Keratinocyte (primary cell): ENCODE results near the gene UBE2V1. TPM values are rescaled to one million over a fixed set of nuclear protein-coding genes. Genes with fewer than 3 reads are reported as not detected.
"Not testable (repeated sequence)": the region's sequence is repeated elsewhere in the genome, so short reads cannot be mapped to it uniquely, and the experiment has no call there.

ENCODE experiments used
- DNase-seq: peaks from one replicate; pipeline ENCODE4 v3.0.0-alpha.2; 2011; ENCODE audit warnings: low read depth, missing footprints, low spot score
- FAIRE-seq: peaks from 2 replicates; lab custom pipeline; 2011; peaks lifted over from hg19 to GRCh38; lab: Jason Lieb, UNC
- H2AFZ ChIP-seq: 2 replicates; pipeline ENCODE4 v1.6.0; 2012; ENCODE audit warnings: low read length, control low read depth, inconsistent platforms; ENCODE audit not compliant: control insufficient read depth
- H3K27ac ChIP-seq: 2 replicates; pipeline ENCODE4 v1.5.1; 2011; ENCODE audit warnings: low read length; ENCODE audit not compliant: control insufficient read depth, insufficient read depth
- H3K27me3 ChIP-seq: 3 replicates; pipeline ENCODE4 v1.6.0; 2011; ENCODE audit warnings: low read length; ENCODE audit not compliant: control insufficient read depth, insufficient read depth; ENCODE audit errors: extremely low read depth
- H3K36me3 ChIP-seq, 2 experiments: 2 replicates in 1 of 2; 3 replicates in 1 of 2; pipeline ENCODE4 v1.5.1; 2011; ENCODE audit warnings: low read length in 2 of 2, mild to moderate bottlenecking in 1 of 2; ENCODE audit not compliant: control insufficient read depth in 2 of 2, insufficient read depth in 2 of 2; ENCODE audit errors: extremely low read depth in 1 of 2
- H3K4me1 ChIP-seq: 3 replicates; pipeline ENCODE4 v1.5.1; 2011; ENCODE audit warnings: low read length; ENCODE audit not compliant: control insufficient read depth, insufficient read depth; ENCODE audit errors: extremely low read depth
- H3K4me2 ChIP-seq: 3 replicates; pipeline ENCODE4 v1.6.0; 2011; ENCODE audit warnings: low read depth, low read length; ENCODE audit not compliant: control insufficient read depth, insufficient read depth; ENCODE audit errors: extremely low read depth
- H3K4me3 ChIP-seq, 3 experiments: fragments of 200-600 bp in 1 of 3; sonication (generic) in 1 of 3; 2 replicates in 2 of 3; 3 replicates in 1 of 3; pipeline ENCODE4 v1.5.1; 2011 to 2016; ENCODE audit warnings: low read length in 3 of 3, mild to moderate bottlenecking in 3 of 3, control low read depth in 2 of 3, inconsistent platforms in 1 of 3, low read depth in 1 of 3, mixed read lengths in 1 of 3, mixed run types in 1 of 3, moderate library complexity in 1 of 3; ENCODE audit not compliant: control insufficient read depth in 2 of 3, insufficient read depth in 2 of 3; ENCODE audit errors: extremely low read depth in 1 of 3
- H3K79me2 ChIP-seq: 2 replicates; pipeline ENCODE4 v1.6.0; 2012; ENCODE audit warnings: low read length; ENCODE audit not compliant: control insufficient read depth, insufficient read depth
- H3K9ac ChIP-seq: 3 replicates; pipeline ENCODE4 v1.6.0; 2011; ENCODE audit warnings: low read length; ENCODE audit not compliant: control insufficient read depth, insufficient read depth; ENCODE audit errors: extremely low read depth
- H3K9me1 ChIP-seq: 3 replicates; pipeline ENCODE4 v1.6.0; 2011; ENCODE audit warnings: low read length; ENCODE audit not compliant: control insufficient read depth, insufficient read depth; ENCODE audit errors: extremely low read depth
- H3K9me3 ChIP-seq: 2 replicates; pipeline ENCODE4 v1.5.1; 2012; ENCODE audit warnings: low read depth, low read length; ENCODE audit not compliant: control insufficient read depth
- H4K20me1 ChIP-seq: 3 replicates; pipeline ENCODE4 v1.6.0; 2011; ENCODE audit warnings: low read length; ENCODE audit not compliant: control insufficient read depth, insufficient read depth; ENCODE audit errors: extremely low read depth
- CTCF ChIP-seq, 3 experiments: IDR thresholded peaks in 1 of 3; conservative IDR thresholded peaks in 1 of 3; optimal IDR thresholded peaks in 1 of 3; 2 replicates in 2 of 3; 3 replicates in 1 of 3; pipeline versions ENCODE3 to v1.5.1; 2011; ENCODE audit warnings: low read length in 3 of 3, mild to moderate bottlenecking in 3 of 3, moderate library complexity in 2 of 3, control low read depth in 1 of 3, inconsistent platforms in 1 of 3; ENCODE audit not compliant: insufficient read depth in 2 of 3; ENCODE audit errors: extremely low read depth in 1 of 3
- EZH2 ChIP-seq: IDR thresholded peaks from one replicate; pipeline ENCODE4 v1.6.1; 2012; ENCODE audit warnings: inconsistent platforms, mild to moderate bottlenecking, low read length, moderate library complexity
- dilution Hi-C: fragments of 300-500 bp; cut with MboI; formaldehyde crosslinking; loops from one replicate; pipeline ENCODE4 v1.7.0; 2020; ENCODE audit warnings: low sequenced_read_pairs; ENCODE audit not compliant: extremely low pct_ligation_motif_present
- polyA plus RNA-seq, 5 experiments: library from polyadenylated mRNA; depleted of rRNA in 3 of 5; stranded (reverse) in 3 of 5; stranded (forward) in 1 of 5; unstranded in 1 of 5; fragments of >200 nt; gene quantifications; 1 replicate in 1 of 5; 2 replicates in 3 of 5; 3 replicates in 1 of 5; pipeline versions ENCODE4 v1.2.1 to v1.2.3, GENCODE V29; 2011 to 2012; ENCODE audit warnings: missing spikeins in 2 of 5, low read depth in 1 of 5, low replicate concordance in 1 of 5

UBE2V1 gene
- polyA plus RNA-seq, 1 donor (not counting 4 experiments of a cell fraction or from before 2014, with no cell fraction given): 117 TPM

GRCh38 chr20:50107796-50108331, 5.1 kb downstream of the UBE2V1 start:
- FAIRE-seq (no peak), DNase-seq (no peak)
- H3K36me3 ChIP-seq: peaks cover 10 to 24% of the 10 kb centered on the region in 2 experiments
- H2AFZ ChIP-seq: no peak overlapping the region
- H3K27me3 ChIP-seq: no peaks in the 10 kb centered on the region
- H3K79me2 ChIP-seq: peaks cover 90% of the 10 kb centered on the region
- no peak overlapping the region for H3K27ac ChIP-seq
- no peak overlapping the region for H3K9ac ChIP-seq
- H3K4me1 ChIP-seq: peaks cover 34% of the 10 kb centered on the region
- TF ChIP-seq CTCF (optimal IDR thresholded peaks at IDR 0.05 in 1 of 3, IDR thresholded peaks at IDR 0.05 in 1 of 3, conservative IDR thresholded peaks at IDR 0.05 in 1 of 3; ENCODE audit: extremely low read depth in 1 of 3, insufficient read depth in 2 of 3, low read length in 3 of 3) (no peak), EZH2 (no peak)
- H3K4me3 ChIP-seq: no peak overlapping the region
- H3K4me2 ChIP-seq: no peak overlapping the region
- H4K20me1 ChIP-seq: peaks cover 40% of the 10 kb centered on the region
- dilution Hi-C loops: no loop called here
- peaks cover 7% of the 10 kb centered on the region for H3K9me1 ChIP-seq
- H3K9me3 ChIP-seq: no peaks in the 10 kb centered on the region

DNA sequence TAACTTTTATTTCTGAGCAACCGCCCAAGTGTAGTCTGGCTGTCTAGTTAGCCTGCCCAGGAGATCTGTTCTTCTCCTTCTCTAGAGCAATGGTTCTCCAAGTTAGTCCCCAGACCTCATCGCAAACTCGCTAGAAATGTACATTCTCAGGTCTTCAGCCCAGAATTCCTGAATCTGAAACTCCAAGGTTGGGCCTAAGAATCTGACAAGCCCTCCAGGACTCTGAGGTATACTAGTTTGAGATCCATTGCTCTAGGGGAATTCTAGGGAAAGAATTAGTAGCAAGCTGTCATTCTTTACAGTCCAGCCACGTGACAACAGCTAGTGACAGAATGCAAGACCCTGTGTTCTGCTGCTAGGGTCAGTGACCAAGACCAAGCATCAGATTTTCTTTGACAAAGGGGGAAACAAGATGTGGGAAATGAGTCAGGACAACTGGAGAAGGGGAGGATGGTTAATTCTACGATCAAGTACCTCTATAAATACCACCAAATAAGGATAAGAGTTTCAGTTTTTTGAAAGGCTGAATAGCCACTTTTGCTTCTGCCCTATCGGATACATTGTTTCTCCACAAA, 5.8 kb downstream of the UBE2V1 start:
- DNase-seq: no peak
- no peak for TF ChIP-seq CTCF (optimal IDR thresholded peaks at IDR 0.05 in 1 of 3, IDR thresholded peaks at IDR 0.05 in 1 of 3, conservative IDR thresholded peaks at IDR 0.05 in 1 of 3; ENCODE audit: extremely low read depth in 1 of 3, insufficient read depth in 2 of 3, low read length in 3 of 3)
- TF ChIP-seq EZH2: no peak
- Histone ChIP-seq H3K9ac (no peak overlapping the region), H3K27me3 (no peaks in the 10 kb centered on the region), H3K27ac (no peak overlapping the region), H3K79me2 (peaks cover 90% of the 10 kb centered on the region), H3K4me1 (peaks cover 36% of the 10 kb centered on the region), H2AFZ (no peak overlapping the region), H4K20me1 (peaks cover 44% of the 10 kb centered on the region), H3K9me1 (peaks cover 9% of the 10 kb centered on the region), H3K4me3 (no peak overlapping the region), H3K4me2 (no peak overlapping the region), H3K9me3 (no peaks in the 10 kb centered on the region), H3K36me3 (peaks cover 13 to 30% of the 10 kb centered on the region in 2 experiments)
- FAIRE-seq: no peak
- dilution Hi-C loops: no loop called here

DNA sequence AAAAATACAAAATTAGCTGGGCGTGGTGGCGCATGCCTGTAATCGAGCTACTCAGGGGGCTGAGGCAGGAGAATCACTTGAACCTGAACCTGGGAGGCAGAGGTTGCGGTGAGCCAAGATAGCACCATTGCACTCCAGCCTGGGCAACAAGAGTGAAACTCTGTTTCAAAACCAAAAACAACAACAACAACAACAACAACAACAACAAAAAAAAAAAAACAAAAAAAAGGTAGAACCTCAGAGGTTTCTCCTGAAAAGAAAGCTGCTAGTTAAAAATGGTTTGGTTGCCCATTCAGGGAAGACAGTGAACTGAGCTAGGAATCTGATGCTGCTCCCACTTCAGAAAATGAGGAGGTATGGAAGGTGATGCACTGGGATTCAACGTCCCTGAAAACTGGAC, 6.3 kb downstream of the UBE2V1 start:
- Histone ChIP-seq H4K20me1 (peaks cover 39% of the 10 kb centered on the region), H3K36me3 (peaks cover 13 to 34% of the 10 kb centered on the region in 2 experiments), H3K79me2 (peaks cover 90% of the 10 kb centered on the region), H3K9me1 (peaks cover 13% of the 10 kb centered on the region), H3K4me1 (peaks cover 33% of the 10 kb centered on the region)
- H3K4me2 ChIP-seq, H3K4me3 ChIP-seq, dilution Hi-C loops, H3K9ac ChIP-seq, H3K27ac ChIP-seq, FAIRE-seq, H3K27me3 ChIP-seq, H3K9me3 ChIP-seq, H2AFZ ChIP-seq, DNase-seq: not testable (repeated sequence)
